K562 (cell line): ENCODE results near the gene ELF5. TPM values are rescaled to one million over a fixed set of nuclear protein-coding genes. Genes with fewer than 3 reads are reported as not detected.

ENCODE experiments used
- ATAC-seq: fragments of 200-7000 bp; cut with Tn5 transposase; 3 replicates; pipeline ENCODE4 v1.9.1; 2020; ENCODE audit warnings: moderate library complexity
- BruUV-seq: library from RNA; stranded (reverse); fragments of 400-500 nt; replicated peaks from 2 replicates; lab custom pipeline; 2021; lab: Mats Ljungman, UMichigan
- CTCF ChIA-PET: fragments of 300-600 bp; formaldehyde crosslinking; extraction: SDS; loops from one replicate; lab custom pipeline; 2021; ENCODE audit warnings: low intra/inter-chr PET ratio; lab: Yijun Ruan, JAX
- POLR2A ChIA-PET: fragments of 300-600, 350-650 bp; sonication (Branson Sonifier 250); formaldehyde crosslinking; extraction: SDS; loops from one replicate; lab custom pipeline; 2021; ENCODE audit warnings: antibody characterized with exemption, inconsistent platforms; lab: Yijun Ruan, JAX
- DNase-seq, 4 experiments: peaks; one replicate each; pipeline versions ENCODE4 v3.0.0 to v3.0.0-alpha.2; 2011 to 2018; ENCODE audit warnings: low spot score in 3 of 4, mixed read lengths in 3 of 4; ENCODE audit errors: extremely low read depth in 1 of 4
- FAIRE-seq: peaks from 2 replicates; lab custom pipeline; 2011; peaks lifted over from hg19 to GRCh38; lab: Jason Lieb, UNC
- H2AFZ ChIP-seq: 2 replicates; pipeline ENCODE4 v1.6.0; 2011; ENCODE audit warnings: low read depth, low read length, control low read depth, inconsistent platforms
- H3K27ac ChIP-seq: fragments of 200-600 bp; 3 replicates; pipeline ENCODE4 v1.8.0; 2011; ENCODE audit warnings: low read depth, mild to moderate bottlenecking, control low read depth, inconsistent platforms, low read length, moderate library complexity, mixed read lengths; ENCODE audit errors: extremely low read depth
- H3K27me3 ChIP-seq, 2 experiments: fragments of 300-600 bp in 1 of 2; 2 replicates in 1 of 2; 3 replicates in 1 of 2; pipeline versions ENCODE4 v1.6.0 to v1.8.0; 2011; ENCODE audit warnings: inconsistent platforms in 2 of 2, low read length in 2 of 2, mild to moderate bottlenecking in 1 of 2, mixed read lengths in 1 of 2, moderate library complexity in 1 of 2; ENCODE audit not compliant: control insufficient read depth in 2 of 2, insufficient read depth in 2 of 2
- H3K36me3 ChIP-seq: fragments of 300-600 bp; 3 replicates; pipeline ENCODE4 v1.8.0; 2011; ENCODE audit warnings: mild to moderate bottlenecking, low read length, inconsistent platforms; ENCODE audit not compliant: control insufficient read depth, insufficient read depth
- H3K4me1 ChIP-seq, 2 experiments: fragments of 200-600 bp in 1 of 2; replicated peaks in 1 of 2; 2 replicates in 1 of 2; 3 replicates in 1 of 2; pipeline versions ENCODE4 v1.5.1 to v1.8.0; 2011; ENCODE audit warnings: inconsistent platforms in 2 of 2, low read length in 2 of 2, mild to moderate bottlenecking in 1 of 2, mixed read lengths in 1 of 2, moderate library complexity in 1 of 2; ENCODE audit not compliant: control insufficient read depth in 2 of 2, insufficient read depth in 2 of 2
- H3K4me2 ChIP-seq: 2 replicates; pipeline ENCODE4 v1.6.1; 2011; ENCODE audit warnings: low read length, control low read depth, inconsistent platforms, mixed read lengths; ENCODE audit not compliant: insufficient read depth
- H3K4me3 ChIP-seq: fragments of 200-600 bp; sonication (generic), shearing (Covaris generic); 2 replicates; pipeline ENCODE4 v1.5.1; 2016; ENCODE audit warnings: control low read depth, inconsistent platforms
- H3K79me2 ChIP-seq: fragments of 200-600 bp; 3 replicates; pipeline ENCODE4 v1.8.0; 2011; ENCODE audit warnings: low read length, inconsistent platforms; ENCODE audit not compliant: control insufficient read depth, insufficient read depth
- H3K9ac ChIP-seq, 2 experiments: 2 replicates each; pipeline versions ENCODE4 v1.6.0 to v1.6.1; 2011; ENCODE audit warnings: low read depth in 2 of 2, low read length in 2 of 2, control low read depth in 1 of 2, inconsistent platforms in 1 of 2, mild to moderate bottlenecking in 1 of 2, mixed read lengths in 1 of 2; ENCODE audit not compliant: insufficient read depth in 1 of 2
- H3K9me1 ChIP-seq: one replicate; pipeline ENCODE4 v1.6.0; 2011; ENCODE audit warnings: inconsistent platforms, mild to moderate bottlenecking, low read length, moderate library complexity; ENCODE audit not compliant: control insufficient read depth, insufficient read depth
- H3K9me3 ChIP-seq: replicated peaks from 2 replicates; pipeline ENCODE4 v1.5.1; 2011; ENCODE audit warnings: low read depth, low read length, inconsistent platforms; ENCODE audit not compliant: control insufficient read depth, insufficient read depth
- H4K20me1 ChIP-seq: replicated peaks from 2 replicates; pipeline ENCODE4 v1.6.1; 2011; ENCODE audit warnings: low read length, inconsistent platforms, mixed read lengths; ENCODE audit not compliant: control insufficient read depth, insufficient read depth
- ATF2 ChIP-seq: sonication (generic); formaldehyde crosslinking; IDR thresholded peaks from 2 replicates; pipeline ENCODE4 v1.8.1; 2022; ENCODE audit warnings: missing genetic modification reagents
- HNRNPL ChIP-seq: fragments of 200-400 bp; formaldehyde crosslinking; IDR thresholded peaks from 2 replicates; pipeline ENCODE4 v1.6.1; 2017; ENCODE audit warnings: low read depth, mild to moderate bottlenecking, low read length
- ILF3 ChIP-seq: fragments of 450-650 bp; IDR thresholded peaks from 2 replicates; pipeline ENCODE4 v1.6.1; 2018; ENCODE audit warnings: antibody characterized with exemption, mild to moderate bottlenecking, moderate library complexity, borderline replicate concordance
- MTA1 ChIP-seq: fragments of 450-650 bp; IDR thresholded peaks from 2 replicates; pipeline ENCODE4 v1.6.1; 2017; ENCODE audit warnings: borderline replicate concordance
- NKRF ChIP-seq: fragments of 450-650 bp; IDR thresholded peaks from 2 replicates; pipeline ENCODE4 v1.6.1; 2016; ENCODE audit warnings: borderline replicate concordance
- PCBP1 ChIP-seq: fragments of 200-400 bp; formaldehyde crosslinking; IDR thresholded peaks from 2 replicates; pipeline ENCODE4 v1.6.1; 2018; ENCODE audit warnings: mild to moderate bottlenecking, low read depth, low read length; ENCODE audit not compliant: poor library complexity, severe bottlenecking
- PRMT5 ChIP-seq: sonication (generic); formaldehyde crosslinking; IDR thresholded peaks from 2 replicates; pipeline ENCODE4 v1.5.0; 2020; ENCODE audit warnings: missing genetic modification reagents
- SIX5 ChIP-seq, 2 experiments: IDR thresholded peaks; 2 replicates each; pipeline ENCODE4 v1.6.1; 2011; ENCODE audit warnings: low read length in 2 of 2, borderline replicate concordance in 1 of 2, low read depth in 1 of 2, mild to moderate bottlenecking in 1 of 2, moderate library complexity in 1 of 2; ENCODE audit not compliant: insufficient read depth in 1 of 2
- SMARCB1 ChIP-seq: IDR thresholded peaks from 2 replicates; pipeline ENCODE4 v1.6.1; 2011; ENCODE audit warnings: improper control_type of control experiment, low read depth; ENCODE audit not compliant: insufficient read length
- SMC3 ChIP-seq: conservative IDR thresholded peaks from 2 replicates; pipeline ENCODE4 v1.6.1; 2011; ENCODE audit warnings: low read depth, low read length, improper control_type of control experiment; ENCODE audit not compliant: insufficient read depth
- TARDBP ChIP-seq: fragments of 450-650 bp; IDR thresholded peaks from 2 replicates; pipeline ENCODE4 v1.6.1; 2016
- ZKSCAN1 ChIP-seq: fragments of 150-350 bp; IDR thresholded peaks from 2 replicates; pipeline ENCODE4 v1.6.1; 2016; ENCODE audit warnings: low read depth, low read length
- ZNF3 ChIP-seq: fragments of 250-450 bp; sonication (Bioruptor Pico); IDR thresholded peaks from 2 replicates; pipeline ENCODE4 v1.5.0; 2021; ENCODE audit warnings: mild to moderate bottlenecking, moderate library complexity
- ZNF445 ChIP-seq: fragments of 250-450 bp; sonication (Bioruptor Pico); IDR thresholded peaks from 2 replicates; pipeline ENCODE4 v1.4.0; 2020; ENCODE audit warnings: low read depth, mild to moderate bottlenecking, moderate library complexity
- ZNF57 ChIP-seq: fragments of 450-650 bp; formaldehyde crosslinking; IDR thresholded peaks from 2 replicates; pipeline ENCODE4 v1.4.0; 2020; ENCODE audit warnings: mild to moderate bottlenecking, moderate library complexity
- ZNF699 ChIP-seq: fragments of 250-450 bp; sonication (Bioruptor Pico); IDR thresholded peaks from 2 replicates; pipeline ENCODE4 v1.8.0; 2021; ENCODE audit warnings: mild to moderate bottlenecking, moderate library complexity; ENCODE audit not compliant: insufficient replicate concordance
- ZNF717 ChIP-seq: fragments of 250-450 bp; sonication (Bioruptor Pico); IDR thresholded peaks from 2 replicates; pipeline ENCODE4 v1.5.0; 2021
- ZNF76 ChIP-seq: fragments of 250-450 bp; sonication (Bioruptor Pico); IDR thresholded peaks from 2 replicates; pipeline ENCODE4 v1.4.0; 2020; ENCODE audit warnings: mild to moderate bottlenecking, moderate library complexity, borderline replicate concordance
- ZNF780A ChIP-seq: fragments of 250-450 bp; sonication (Bioruptor Pico); IDR thresholded peaks from 2 replicates; pipeline ENCODE4 v1.5.0; 2021; ENCODE audit warnings: mild to moderate bottlenecking
- WGBS: fragments of 100-300 bp; shearing (Covaris generic); methylation state at CpG from one replicate; pipeline ENCODE4 v1.1.6; 2016; ENCODE audit warnings: low coverage, mixed read lengths; ENCODE audit not compliant: insufficient coverage; ENCODE audit errors: missing lambda C conversion rate; 5-methylcytosine and 5-hydroxymethylcytosine counted together
- in situ Hi-C: fragments of 300-500 bp; cut with MboI; formaldehyde crosslinking; loops from 4 replicates; pipeline ENCODE4 v1.15.0; 2018; ENCODE audit warnings: inconsistent platforms, mixed read lengths
- intact Hi-C: fragments of 100-400 bp; cut with micrococcal nuclease; formaldehyde crosslinking; loops from 2 replicates; pipeline ENCODE4 v1.14.2; 2022
- polyA plus RNA-seq, 8 experiments: library from polyadenylated mRNA; depleted of rRNA in 4 of 8; stranded (reverse) in 5 of 8; unstranded in 3 of 8; fragments of >200 nt; fragmentation: Nextera tagmentation in 2 of 8; fragmentation: Illumina TruSeq in 1 of 8; extraction: Ambion mirVana in 2 of 8; extraction: Trizol in 1 of 8; gene quantifications; 2 replicates each; pipeline versions ENCODE4 v1.2.1 to v1.2.3, GENCODE V29; 2011 to 2014; ENCODE audit warnings: inconsistent platforms in 1 of 8, missing spikeins in 1 of 8
- total RNA-seq, 7 experiments: library from RNA; depleted of rRNA in 6 of 7; stranded (reverse); fragments of >200 nt in 6 of 7; fragmentation: Illumina TruSeq in 2 of 7; extraction: Trizol in 2 of 7; gene quantifications; 2 replicates each; pipeline versions ENCODE4 v1.2.1 to v1.2.3, GENCODE V29; 2011 to 2021; ENCODE audit warnings: low replicate concordance in 1 of 7

The ELF5 gene
- total and polyA plus RNA-seq, 9 of the 15 experiments (the other 6 are each of a cell fraction or from before 2014, with no cell fraction given): not detected

DNA sequence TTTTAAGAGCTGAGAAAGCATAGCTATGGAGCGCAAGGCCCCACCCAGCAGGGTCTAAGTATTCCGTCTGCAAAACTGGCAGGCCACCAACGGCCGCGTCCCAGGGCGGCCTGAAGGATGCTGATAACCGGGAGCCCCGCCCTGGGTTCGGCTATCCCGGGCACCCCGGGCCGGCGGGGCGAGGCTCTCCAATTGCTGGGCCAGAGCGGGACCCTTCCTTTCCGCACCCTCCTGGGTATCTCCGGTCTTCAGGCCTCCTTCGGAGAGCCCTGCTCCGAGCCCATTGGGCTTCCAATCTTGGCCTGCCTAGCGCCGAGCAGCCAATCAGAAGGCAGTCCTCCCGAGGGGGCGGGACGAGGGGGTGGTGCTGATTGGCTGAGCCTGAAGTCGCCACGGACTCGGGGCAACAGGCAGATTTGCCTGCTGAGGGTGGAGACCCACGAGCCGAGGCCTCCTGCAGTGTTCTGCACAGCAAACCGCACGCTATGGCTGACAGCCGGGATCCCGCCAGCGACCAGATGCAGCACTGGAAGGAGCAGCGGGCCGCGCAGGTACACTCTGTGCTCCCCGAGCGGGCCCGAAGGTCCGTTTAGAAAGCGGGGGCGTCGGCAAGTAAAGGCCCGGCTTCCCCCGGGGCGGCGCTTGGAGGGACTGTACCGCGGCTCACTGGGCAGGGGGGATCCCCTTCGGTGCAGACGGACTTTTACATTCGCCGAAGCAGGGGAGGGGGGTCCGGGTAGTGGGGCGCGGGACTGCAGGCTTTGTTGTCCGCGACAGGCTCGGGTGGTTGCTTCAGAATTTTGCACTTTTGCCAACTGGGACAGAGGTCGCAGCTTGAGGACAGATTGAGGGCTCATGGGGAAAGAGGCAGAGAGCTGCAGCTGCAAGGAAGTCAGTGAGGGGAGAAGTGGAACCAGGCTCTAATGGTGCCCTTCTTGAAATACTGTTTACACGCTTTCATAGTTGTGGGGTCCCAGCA lies 74.8 kb downstream of the ELF5 start, which contains the start of gene CAT:
CAT (plus strand) TSS at position 406 of the 979 bp plus-strand sequence; CDS start at position 486, 80 bp downstream.
- Histone ChIP-seq H2AFZ (peak within 1 kb of the TSS; percentile 90), H3K4me3 (peak within 1 kb of the TSS; percentile 94), H3K9me1 (no peaks in the 10 kb centered on the region), H4K20me1 (no peaks in the 10 kb centered on the region), H3K27me3 (no peaks in the 10 kb centered on the region), H3K4me1 (peaks cover 4 to 23% of the 10 kb centered on the region in 2 experiments; a peak in 4 of 5 replicates), H3K79me2 (peaks cover 49% of the 10 kb centered on the region), H3K36me3 (peaks cover 19% of the 10 kb centered on the region), H3K9me3 (no peaks in the 10 kb centered on the region), H3K9ac (peak within 1 kb of the TSS; percentile 82 to 94), H3K27ac (peak within 1 kb of the TSS; percentile 90), H3K4me2 (peak within 1 kb of the TSS; percentile 94)
- in situ Hi-C loops: no loop called here
- DNase-seq (peak; percentile 98 to 99 (median 99)), FAIRE-seq (peak; percentile 98), ATAC-seq (peak; percentile 97)
- ChIA-PET POLR2A (interaction anchor here (0.5 to 1.2 kb wide), 14 partner anchors 10 to 394 kb away, joined by 3 to 6 read pairs (median 3); no protein-coding TSS in a partner anchor), CTCF (interaction anchor here (1.0 kb wide), 1 partner anchor 72 kb away, joined by 3 read pairs; no protein-coding TSS in a partner anchor)
- WGBS: under 1% methylated on average over 48 of the region's 62 CpGs
- intact Hi-C loops: loop anchor here (2.0 kb wide), 1 partner anchor 68 kb away; no protein-coding TSS in a partner anchor
- BruUV-seq: no TSS peak
- TF ChIP-seq MTA1 (no peak), PCBP1 (peak; percentile 60), PRMT5 (CRISPR knock-in tag) (no peak), SMARCB1 (no peak), ZNF76 (CRISPR knock-in tag) (no peak), ZKSCAN1 (peak; percentile 40; the same call in 1 of the 2 replicates), ZNF717 (CRISPR knock-in tag) (no peak), SIX5 (IDR thresholded peaks at IDR 0.05; ENCODE audit: borderline replicate concordance in 1 of 2, insufficient read depth in 1 of 2, low read depth in 1 of 2, low read length in 2 of 2) (no peak), ZNF699 (CRISPR knock-in tag) (no peak), ZNF3 (CRISPR knock-in tag) (no peak), HNRNPL (peak; percentile 86), ZNF57 (CRISPR knock-in tag) (no peak), NKRF (peak; percentile 93), TARDBP (peak; percentile 94), SMC3 (0 out of 2 replicates have a peak, but pooled peaks have one; percentile 9), ILF3 (no peak), ZNF445 (no peak), ATF2 (CRISPR knock-in tag) (no peak), ZNF780A (CRISPR knock-in tag) (no peak)
